ENCODE measurements around the gene LIPG.

DNA sequence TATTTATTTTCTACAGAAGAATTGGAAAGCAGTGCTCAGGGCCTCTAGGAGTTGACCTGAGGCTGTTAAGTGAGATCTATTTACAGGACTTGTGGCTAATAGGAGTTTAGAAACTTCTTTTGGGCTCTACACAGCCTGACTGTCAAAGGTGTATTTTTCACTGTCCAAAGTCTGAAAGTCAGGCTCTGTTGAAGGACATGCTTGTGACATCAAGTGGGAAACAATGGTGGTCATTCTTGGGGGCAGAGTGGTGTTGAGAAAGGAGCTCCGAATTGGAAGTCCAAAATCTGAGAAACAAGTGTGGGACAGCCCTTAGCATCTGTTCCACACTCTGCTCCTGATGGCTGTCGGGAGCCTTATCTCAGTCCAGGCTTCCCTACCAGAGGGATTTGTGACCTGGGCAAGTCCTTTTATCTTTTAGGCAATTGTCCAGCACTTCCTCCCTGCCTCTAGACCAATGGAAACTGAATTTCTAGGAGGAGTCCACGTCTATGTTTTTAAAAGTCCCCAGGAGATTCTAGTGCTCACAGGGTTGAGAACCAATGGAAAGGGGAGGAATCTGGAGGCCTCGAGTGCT is 76.4 kb downstream of the LIPG start:
- TF ChIP-seq POLR2A (IDR thresholded peaks at IDR 0.05): no peak
- TF ChIP-seq, protein P1, sequence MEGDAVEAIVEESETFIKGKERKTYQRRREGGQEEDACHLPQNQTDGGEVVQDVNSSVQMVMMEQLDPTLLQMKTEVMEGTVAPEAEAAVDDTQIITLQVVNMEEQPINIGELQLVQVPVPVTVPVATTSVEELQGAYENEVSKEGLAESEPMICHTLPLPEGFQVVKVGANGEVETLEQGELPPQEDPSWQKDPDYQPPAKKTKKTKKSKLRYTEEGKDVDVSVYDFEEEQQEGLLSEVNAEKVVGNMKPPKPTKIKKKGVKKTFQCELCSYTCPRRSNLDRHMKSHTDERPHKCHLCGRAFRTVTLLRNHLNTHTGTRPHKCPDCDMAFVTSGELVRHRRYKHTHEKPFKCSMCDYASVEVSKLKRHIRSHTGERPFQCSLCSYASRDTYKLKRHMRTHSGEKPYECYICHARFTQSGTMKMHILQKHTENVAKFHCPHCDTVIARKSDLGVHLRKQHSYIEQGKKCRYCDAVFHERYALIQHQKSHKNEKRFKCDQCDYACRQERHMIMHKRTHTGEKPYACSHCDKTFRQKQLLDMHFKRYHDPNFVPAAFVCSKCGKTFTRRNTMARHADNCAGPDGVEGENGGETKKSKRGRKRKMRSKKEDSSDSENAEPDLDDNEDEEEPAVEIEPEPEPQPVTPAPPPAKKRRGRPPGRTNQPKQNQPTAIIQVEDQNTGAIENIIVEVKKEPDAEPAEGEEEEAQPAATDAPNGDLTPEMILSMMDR (IDR thresholded peaks at IDR 0.05): no peak
